Activated T-helper 1 cell treated with Interleukin-2 at 50 U/mL for 16 hours (primary cell): ENCODE results near the gene NUP42.
A peak's percentile ranks its signal among the peaks of the same experiment; 100 is the strongest.
"Not testable (repeated sequence)": the region's sequence is repeated elsewhere in the genome, so short reads cannot be mapped to it uniquely, and the experiment has no call there.

ENCODE experiments used
- DNase-seq: peaks from one replicate; pipeline ENCODE4 v3.0.0-alpha.2; 2020; ENCODE audit warnings: low read depth

NUP42 gene, protein sequence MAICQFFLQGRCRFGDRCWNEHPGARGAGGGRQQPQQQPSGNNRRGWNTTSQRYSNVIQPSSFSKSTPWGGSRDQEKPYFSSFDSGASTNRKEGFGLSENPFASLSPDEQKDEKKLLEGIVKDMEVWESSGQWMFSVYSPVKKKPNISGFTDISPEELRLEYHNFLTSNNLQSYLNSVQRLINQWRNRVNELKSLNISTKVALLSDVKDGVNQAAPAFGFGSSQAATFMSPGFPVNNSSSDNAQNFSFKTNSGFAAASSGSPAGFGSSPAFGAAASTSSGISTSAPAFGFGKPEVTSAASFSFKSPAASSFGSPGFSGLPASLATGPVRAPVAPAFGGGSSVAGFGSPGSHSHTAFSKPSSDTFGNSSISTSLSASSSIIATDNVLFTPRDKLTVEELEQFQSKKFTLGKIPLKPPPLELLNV

GRCh38 chr7:23181684-23182553, at the start of gene NUP42:
NUP42 (plus strand) TSS chr7:23182048; CDS start chr7:23182086, 38 bp downstream.
- peak; percentile 90 for DNase-seq

DNA sequence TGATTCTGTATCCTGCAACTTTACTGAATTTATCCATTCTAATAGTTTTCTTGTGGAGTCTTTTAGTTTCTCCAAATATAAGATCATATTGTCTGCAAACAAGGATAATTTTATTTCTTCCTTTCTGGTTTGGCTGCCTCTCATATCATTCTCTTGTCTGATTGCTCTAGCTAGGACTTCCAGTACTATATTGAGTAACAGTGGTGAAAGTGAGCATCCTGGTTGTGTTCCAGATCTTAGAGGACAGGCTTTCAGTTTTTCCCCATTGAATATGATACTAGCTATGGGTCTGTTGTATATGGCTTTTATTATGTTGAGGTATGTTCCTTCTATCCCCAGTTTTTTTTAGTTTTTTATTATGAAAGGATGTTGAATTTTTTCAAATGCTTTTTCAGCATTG, 48.1 kb upstream of the NUP42 start:
- DNase-seq = no peak

DNA sequence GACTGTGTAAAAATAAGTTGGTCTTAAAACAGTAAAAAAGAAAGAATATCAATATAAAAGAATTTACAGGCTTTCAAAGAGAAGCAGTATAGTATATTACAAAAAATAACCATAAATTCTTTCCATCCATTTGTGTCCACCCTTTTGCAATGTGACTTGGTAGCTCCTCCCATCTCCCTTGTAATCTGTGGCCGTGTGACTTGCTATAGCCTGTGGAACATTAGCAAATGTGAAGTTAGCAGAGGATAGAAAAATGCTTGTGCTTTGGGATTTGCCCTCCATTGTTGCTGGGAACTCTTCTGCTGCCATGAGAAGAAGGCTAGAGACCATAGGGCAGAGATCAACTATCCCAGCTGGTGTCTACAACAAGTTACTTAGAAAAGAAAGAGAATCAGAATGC, 46.1 kb upstream of the NUP42 start:
- DNase-seq = no peak

- DNase-seq = no peak
Observed at GRCh38 chr7:23136216-23136615, 45.6 kb upstream of the NUP42 start.

DNA sequence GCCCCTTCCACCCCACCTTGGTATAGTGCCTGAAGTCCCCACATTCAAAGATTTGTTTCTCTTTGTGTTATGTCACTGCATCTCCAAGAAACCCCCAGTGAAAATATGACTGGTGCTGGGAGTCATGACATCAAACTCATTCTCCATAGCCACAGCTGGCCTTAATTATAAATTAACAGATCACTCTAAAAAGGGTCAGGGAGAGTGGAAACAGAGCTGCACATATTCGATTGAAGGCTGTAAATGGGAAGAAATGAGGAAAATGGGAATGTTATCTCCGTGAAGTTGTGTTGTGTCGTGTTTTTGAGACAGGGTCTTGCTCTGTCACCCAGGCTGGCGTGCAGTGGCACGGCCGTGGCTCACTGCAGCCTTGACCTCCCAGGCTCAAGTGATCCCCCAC, 24.2 kb upstream of the NUP42 start:
- no peak for DNase-seq

- DNase-seq = no peak
Observed at GRCh38 chr7:23158546-23158945, 23.3 kb upstream of the NUP42 start.

DNA sequence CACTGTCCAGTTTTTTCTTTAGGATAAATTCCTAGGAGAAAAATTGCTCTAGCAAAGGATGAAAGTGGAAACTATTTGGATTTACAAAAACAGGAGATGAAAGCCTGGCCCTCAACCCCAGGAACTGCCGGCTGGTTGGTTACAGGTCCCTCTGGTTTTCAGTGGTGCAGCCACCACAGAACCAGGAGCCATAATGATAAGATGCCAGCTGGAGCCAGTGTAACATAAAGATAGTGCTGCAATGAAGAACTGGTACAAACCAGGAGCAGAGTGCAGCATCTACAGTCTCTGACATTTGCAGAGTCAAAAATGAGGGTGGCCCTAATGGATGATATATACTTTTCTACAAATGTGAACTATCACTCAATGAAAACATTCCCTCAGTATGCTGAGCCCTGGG, 20.4 kb upstream of the NUP42 start:
- no peak for DNase-seq

- no peak for DNase-seq
Observed at GRCh38 chr7:23164846-23165245, 17.0 kb upstream of the NUP42 start.

DNA sequence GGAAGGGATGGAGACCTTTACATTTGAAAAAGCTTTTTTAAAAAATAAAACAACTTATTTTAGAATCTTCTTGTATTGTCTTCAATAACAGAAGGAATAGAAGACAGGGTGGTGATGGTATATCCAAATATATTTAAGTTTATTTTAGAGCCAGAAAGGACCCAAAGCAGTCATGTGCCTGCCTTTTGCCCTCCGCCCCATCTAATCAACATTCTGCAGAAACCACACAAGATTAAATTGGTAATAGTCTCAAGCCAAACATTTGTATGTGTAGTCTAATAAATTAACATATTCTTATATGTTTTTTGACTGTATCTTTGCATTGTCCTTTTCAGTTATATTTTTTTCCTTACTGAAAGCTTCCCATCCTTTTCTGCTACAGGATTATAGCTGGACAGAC, 16.5 kb upstream of the NUP42 start:
- DNase-seq = no peak

DNA sequence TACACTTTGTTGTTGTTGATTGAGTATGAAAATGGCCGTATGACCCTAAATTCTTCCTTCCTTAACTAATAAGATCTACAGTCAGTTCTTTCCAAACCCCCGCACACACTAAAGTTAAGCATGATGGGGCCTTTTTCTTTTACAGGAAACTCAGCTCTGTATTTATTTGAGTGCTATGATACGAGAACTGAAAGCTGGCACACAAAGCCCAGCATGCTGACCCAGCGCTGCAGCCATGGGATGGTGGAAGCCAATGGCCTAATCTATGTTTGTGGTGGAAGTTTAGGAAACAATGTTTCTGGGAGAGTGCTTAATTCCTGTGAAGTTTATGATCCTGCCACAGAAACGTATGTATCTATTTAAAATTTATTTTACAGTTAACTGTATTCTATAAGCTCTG, 14.2 kb upstream of the NUP42 start:
- no peak for DNase-seq

- DNase-seq = no peak
Observed at GRCh38 chr7:23168111-23168885, 13.6 kb upstream of the NUP42 start.

GRCh38 chr7:23175938-23176337, 5.9 kb upstream of the NUP42 start:
- no peak for DNase-seq

- no peak for DNase-seq
Observed at GRCh38 chr7:23183279-23184012, 1.6 kb downstream of the NUP42 start.

- DNase-seq = no peak
Observed at GRCh38 chr7:23184291-23184690, 2.4 kb downstream of the NUP42 start.

DNA sequence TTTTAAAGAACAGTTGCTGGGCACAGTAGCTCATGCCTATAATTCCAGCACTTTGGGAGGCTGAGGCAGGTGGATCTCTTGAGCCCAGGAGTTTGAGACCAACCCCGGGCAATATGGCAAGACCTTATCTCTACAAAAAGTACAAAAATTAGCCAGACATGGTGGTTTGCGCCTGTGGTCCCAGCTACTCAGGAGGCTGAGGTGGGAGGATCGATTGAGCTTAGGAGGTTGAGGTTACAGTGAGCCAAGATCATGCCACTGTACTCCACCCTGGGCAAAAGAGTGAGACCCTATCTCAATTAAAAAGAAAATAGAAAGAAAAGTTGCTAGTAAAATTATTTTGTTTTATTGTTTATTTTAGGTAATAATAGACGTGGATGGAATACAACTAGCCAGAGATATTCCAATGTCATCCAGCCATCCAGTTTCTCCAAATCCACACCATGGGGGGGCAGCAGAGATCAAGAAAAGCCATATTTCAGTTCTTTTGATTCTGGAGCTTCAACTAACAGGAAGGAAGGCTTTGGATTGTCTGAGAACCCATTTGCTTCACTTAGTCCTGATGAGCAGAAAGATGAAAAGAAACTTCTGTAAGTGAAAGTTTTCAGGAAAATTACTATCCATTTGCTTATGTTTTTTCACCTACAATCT, 3.0 kb downstream of the NUP42 start:
- DNase-seq = no peak

DNA sequence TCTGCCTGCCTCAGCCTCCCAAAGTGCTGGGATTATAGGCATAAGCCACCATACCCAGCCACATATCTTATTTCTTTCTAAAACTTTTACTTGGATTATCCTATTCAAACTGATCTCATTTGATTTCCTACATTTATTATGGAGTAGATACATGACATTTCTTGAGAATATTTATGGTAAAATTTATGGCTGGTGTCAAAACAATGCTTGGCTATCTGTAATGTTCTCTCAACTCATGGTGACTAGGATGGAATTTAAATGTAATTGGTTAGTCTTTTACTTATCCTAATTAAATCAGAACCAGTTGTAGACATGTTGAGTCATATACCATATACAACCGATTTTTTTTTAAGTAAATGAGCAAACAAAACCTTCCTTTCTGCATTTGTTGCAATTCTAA, 4.1 kb downstream of the NUP42 start:
- DNase-seq = no peak

- no peak for DNase-seq
Observed at GRCh38 chr7:23191022-23191421, 9.2 kb downstream of the NUP42 start.

DNA sequence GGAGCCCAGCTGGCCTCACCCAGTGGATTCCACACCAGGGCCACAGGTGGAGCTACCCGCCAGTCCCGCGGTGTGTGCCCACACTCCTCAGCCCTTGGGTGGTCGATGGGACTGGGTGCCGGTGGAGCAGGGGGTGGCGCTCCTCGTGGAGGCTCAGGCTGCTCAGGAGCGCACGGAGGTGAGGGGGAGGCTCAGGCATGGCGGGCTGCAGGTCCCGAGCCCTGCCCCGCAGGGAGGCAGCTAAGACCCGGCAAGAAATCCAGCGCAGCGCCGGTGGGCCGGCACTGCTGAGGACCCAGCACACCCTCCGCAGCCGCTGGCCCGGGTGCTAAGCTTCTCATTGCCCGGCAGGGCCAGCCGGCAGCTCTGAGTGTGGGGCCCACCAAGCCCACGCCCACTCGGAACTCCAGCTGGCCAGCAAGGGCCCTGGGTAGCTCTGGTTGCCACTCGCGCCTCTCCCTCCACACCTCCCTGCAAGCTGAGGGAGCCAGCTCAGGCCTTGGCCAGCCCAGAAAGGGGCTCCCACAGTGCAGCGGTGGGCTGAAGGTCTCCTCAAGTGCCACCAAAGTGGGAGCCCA, 11.9 kb downstream of the NUP42 start:
- DNase-seq = not testable (repeated sequence)

GRCh38 chr7:23196306-23196705, 14.5 kb downstream of the NUP42 start:
- DNase-seq = no peak

DNA sequence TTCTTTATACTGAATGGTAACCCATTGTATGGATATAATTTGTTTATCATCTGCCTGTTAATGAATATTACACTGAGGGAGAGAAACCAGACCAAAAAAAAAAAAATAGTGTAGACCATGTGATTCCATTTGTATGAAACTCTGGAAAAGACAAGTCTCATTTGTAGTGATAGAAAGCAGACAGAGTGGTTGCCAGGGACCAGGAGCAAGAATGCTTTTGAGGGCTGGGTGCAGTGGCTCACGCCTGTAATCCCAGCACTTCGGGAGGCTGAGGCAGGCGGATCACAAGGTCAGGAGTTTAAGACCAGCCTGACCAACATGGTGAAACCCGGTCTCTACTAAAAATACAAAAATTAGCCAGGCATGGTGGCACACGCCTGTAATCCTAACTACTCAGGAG, 15.9 kb downstream of the NUP42 start:
- DNase-seq = not testable (repeated sequence)

DNA sequence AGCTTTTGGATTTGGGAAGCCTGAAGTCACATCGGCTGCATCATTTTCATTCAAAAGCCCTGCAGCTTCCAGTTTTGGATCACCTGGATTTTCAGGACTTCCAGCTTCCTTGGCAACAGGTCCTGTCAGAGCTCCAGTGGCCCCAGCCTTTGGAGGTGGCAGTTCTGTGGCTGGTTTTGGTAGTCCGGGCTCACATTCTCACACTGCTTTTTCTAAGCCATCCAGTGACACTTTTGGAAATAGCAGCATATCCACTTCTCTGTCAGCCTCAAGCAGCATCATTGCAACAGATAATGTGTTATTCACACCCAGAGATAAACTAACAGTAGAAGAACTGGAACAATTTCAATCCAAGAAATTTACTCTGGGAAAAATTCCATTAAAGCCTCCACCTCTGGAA, 18.5 kb downstream of the NUP42 start:
- no peak for DNase-seq
